Gastrocnemius medialis (tissue), 4 donors: ENCODE results near the gene ACSS2. TPM values are rescaled to one million over a fixed set of nuclear protein-coding genes. Genes with fewer than 3 reads are reported as not detected.

Experiments used
- ATAC-seq, 2 donors: fragments of 150-250 bp; one replicate each; pipeline ENCODE4 v1.9.1; 2016
- DNase-seq, 2 donors: peaks; one replicate each; pipeline ENCODE4 v3.0.0-alpha.2; 2019
- H3K27ac ChIP-seq, 4 donors: fragments of 200-600 bp; sonication (generic); 1 replicate in 1 of 4; 2 replicates in 3 of 4; pipeline ENCODE4 v1.5.1; 2016 to 2018; ENCODE audit warnings: mild to moderate bottlenecking in 2 of 4, moderate library complexity in 1 of 4
- H3K27me3 ChIP-seq, 3 donors: fragments of 200-600 bp; sonication (generic) in 2 of 3; 1 replicate in 1 of 3; 2 replicates in 2 of 3; pipeline versions ENCODE4 v1.5.1 to v1.6.0; 2016 to 2019; ENCODE audit warnings: mild to moderate bottlenecking in 1 of 3, moderate library complexity in 1 of 3
- H3K36me3 ChIP-seq, 2 donors: fragments of 200-600 bp; sonication (generic) in 1 of 2; one replicate each; pipeline ENCODE4 v1.5.1; 2017 to 2018
- H3K4me1 ChIP-seq, 2 donors: fragments of 200-600 bp; sonication (generic) in 1 of 2; one replicate each; pipeline ENCODE4 v1.5.1; 2016 to 2017; ENCODE audit warnings: mild to moderate bottlenecking in 2 of 2
- H3K4me3 ChIP-seq, 4 donors: fragments of 200-600 bp; sonication (generic) in 3 of 4; 1 replicate in 1 of 4; 2 replicates in 3 of 4; pipeline ENCODE4 v1.5.1; 2016 to 2019; ENCODE audit warnings: mild to moderate bottlenecking in 2 of 4
- H3K9me3 ChIP-seq, 3 donors: fragments of 200-600 bp; sonication (generic) in 2 of 3; 1 replicate in 1 of 3; 2 replicates in 2 of 3; pipeline ENCODE4 v1.5.1; 2016 to 2019
- CTCF ChIP-seq, 5 experiments: fragments of 450-650 bp in 3 of 5; fragments of 200-600 bp in 2 of 5; sonication (generic) in 2 of 5; IDR thresholded peaks in 4 of 5; conservative IDR thresholded peaks in 1 of 5; 1 replicate in 4 of 5; 2 replicates in 1 of 5; pipeline ENCODE4 v1.5.1; 2016 to 2019; ENCODE audit warnings: antibody characterized with exemption in 5 of 5, mild to moderate bottlenecking in 3 of 5, moderate library complexity in 3 of 5
- POLR2A ChIP-seq, 2 donors: fragments of 450-650 bp; IDR thresholded peaks; one replicate each; pipeline ENCODE4 v1.6.1; 2017; ENCODE audit warnings: antibody characterized with exemption in 2 of 2, mild to moderate bottlenecking in 2 of 2, moderate library complexity in 2 of 2
- in situ Hi-C, 4 donors: fragments of 200-750 bp; cut with MboI; loops; one replicate each; pipeline versions ENCODE4 v1.15.0 to v1.8.0; 2017; ENCODE audit warnings: low sequenced_read_pairs in 4 of 4
- intact Hi-C: fragments of 100-400 bp; cut with DNase I; formaldehyde crosslinking; loops from one replicate; pipeline ENCODE4 v1.15.1; 2023; ENCODE audit warnings: low total_unique reads
- total RNA-seq, 4 donors: library from RNA; depleted of rRNA; stranded (reverse); fragments of >200 nt; gene quantifications; one replicate each; pipeline versions ENCODE4 v1.1.0 to v1.2.3, GENCODE V29; 2016

ACSS2 gene
- total RNA-seq, 4 donors from 2014 or later, result 70.5 to 94.7 (median 88.1) TPM

- Histone ChIP-seq H3K9me3 (no peaks in the 10 kb centered on the region), H3K27ac (peak overlapping the region; percentile 50 to 82 (median 72)), H3K36me3 (peaks cover 0 to 7% of the 10 kb centered on the region in 2 donors), H3K27me3 (no peaks in the 10 kb centered on the region), H3K4me1 (peaks cover 23 to 39% of the 10 kb centered on the region in 2 donors), H3K4me3 (peak overlapping the region; percentile 18 to 28 (median 22))
- DNase-seq (no peak), ATAC-seq (peak; percentile 24 to 43)
- no peak for TF ChIP-seq CTCF (IDR thresholded peaks at IDR 0.05 in 4 of 5, conservative IDR thresholded peaks at IDR 0.05 in 1 of 5)
- TF ChIP-seq POLR2A (IDR thresholded peaks at IDR 0.05), result no peak
- in situ Hi-C loops, result loop anchor here in 1 of 4 donors (25.0 kb wide), 1 partner anchor 225 kb away; the partner anchor contains the start of gene TRPC4AP
- intact Hi-C loops, result no loop called here
These were observed 13.7 kb upstream of the ACSS2 start for GRCh38 chr20:34862724-34863123.

GRCh38 chr20:34863421-34863965, 12.9 kb upstream of the ACSS2 start:
- H3K27ac ChIP-seq, result peak overlapping the region; percentile 50 to 82 (median 72)
- intact Hi-C loops (no loop called here), in situ Hi-C loops (loop anchor here in 1 of 4 donors (25.0 kb wide), 1 partner anchor 224 kb away; the partner anchor contains the start of gene TRPC4AP)
- peaks cover 23 to 39% of the 10 kb centered on the region in 2 donors for H3K4me1 ChIP-seq
- no peaks in the 10 kb centered on the region for H3K9me3 ChIP-seq
- ATAC-seq (peak in 1 of 2 donors; percentile 9), DNase-seq (peak in 1 of 2 donors; percentile 56)
- no peaks in the 10 kb centered on the region for H3K27me3 ChIP-seq
- peak overlapping the region; percentile 18 to 28 (median 22) for H3K4me3 ChIP-seq
- peaks cover 0 to 3% of the 10 kb centered on the region in 2 donors for H3K36me3 ChIP-seq
- no peak for TF ChIP-seq CTCF (IDR thresholded peaks at IDR 0.05 in 4 of 5, conservative IDR thresholded peaks at IDR 0.05 in 1 of 5)
- TF ChIP-seq POLR2A (IDR thresholded peaks at IDR 0.05), result no peak

GRCh38 chr20:34864216-34864615, 12.2 kb upstream of the ACSS2 start:
- no peaks in the 10 kb centered on the region for H3K9me3 ChIP-seq
- H3K4me3 ChIP-seq, result no peak overlapping the region
- H3K36me3 ChIP-seq, result no peaks in the 10 kb centered on the region
- in situ Hi-C loops (loop anchor here in 1 of 4 donors (25.0 kb wide), 1 partner anchor 223 kb away; the partner anchor contains the start of gene TRPC4AP), intact Hi-C loops (no loop called here)
- TF ChIP-seq CTCF (IDR thresholded peaks at IDR 0.05 in 4 of 5, conservative IDR thresholded peaks at IDR 0.05 in 1 of 5) (no peak), POLR2A (IDR thresholded peaks at IDR 0.05) (no peak)
- H3K27ac ChIP-seq, result peak overlapping the region; percentile 50 to 82 (median 72)
- peak in 1 of 2 donors; percentile 22 for ATAC-seq
- no peak for DNase-seq
- peaks cover 23 to 42% of the 10 kb centered on the region in 2 donors for H3K4me1 ChIP-seq
- H3K27me3 ChIP-seq, result no peaks in the 10 kb centered on the region

GRCh38 chr20:34871320-34871926, 5.0 kb upstream of the ACSS2 start:
- peak overlapping the region; percentile 86 to 97 (median 92) for H3K27ac ChIP-seq
- H3K27me3 ChIP-seq, result no peaks in the 10 kb centered on the region
- ATAC-seq (no peak), DNase-seq (peak in 1 of 2 donors; percentile 17)
- intact Hi-C loops, result loop anchor here (5.0 kb wide), 2 partner anchors 146 to 276 kb away; partner anchors contain the start of gene EDEM2
- TF ChIP-seq POLR2A (IDR thresholded peaks at IDR 0.05) (no peak), CTCF (IDR thresholded peaks at IDR 0.05 in 4 of 5, conservative IDR thresholded peaks at IDR 0.05 in 1 of 5) (no peak)
- in situ Hi-C loops, result loop anchor here (5.0 to 25.0 kb wide), 5 partner anchors 86 to 223 kb away; partner anchors contain the start of genes TRPC4AP (in 4 of the 4), GSS (in 3 of the 4) and MYH7B (in 3 of the 4)
- peak overlapping the region in 3 of 4 donors; percentile 76 to 87 (median 85) for H3K4me3 ChIP-seq
- H3K9me3 ChIP-seq, result no peaks in the 10 kb centered on the region
- H3K36me3 ChIP-seq, result no peaks in the 10 kb centered on the region
- peaks cover 44 to 46% of the 10 kb centered on the region in 2 donors for H3K4me1 ChIP-seq
